HPDE6-E6E7 (cell line): ENCODE results near the gene TOP2B.

ENCODE experiments used
- DNase-seq: peaks from one replicate; pipeline ENCODE4 v3.0.0; 2011; ENCODE audit warnings: missing footprints; ENCODE audit errors: extremely low spot score

The TOP2B gene, protein sequence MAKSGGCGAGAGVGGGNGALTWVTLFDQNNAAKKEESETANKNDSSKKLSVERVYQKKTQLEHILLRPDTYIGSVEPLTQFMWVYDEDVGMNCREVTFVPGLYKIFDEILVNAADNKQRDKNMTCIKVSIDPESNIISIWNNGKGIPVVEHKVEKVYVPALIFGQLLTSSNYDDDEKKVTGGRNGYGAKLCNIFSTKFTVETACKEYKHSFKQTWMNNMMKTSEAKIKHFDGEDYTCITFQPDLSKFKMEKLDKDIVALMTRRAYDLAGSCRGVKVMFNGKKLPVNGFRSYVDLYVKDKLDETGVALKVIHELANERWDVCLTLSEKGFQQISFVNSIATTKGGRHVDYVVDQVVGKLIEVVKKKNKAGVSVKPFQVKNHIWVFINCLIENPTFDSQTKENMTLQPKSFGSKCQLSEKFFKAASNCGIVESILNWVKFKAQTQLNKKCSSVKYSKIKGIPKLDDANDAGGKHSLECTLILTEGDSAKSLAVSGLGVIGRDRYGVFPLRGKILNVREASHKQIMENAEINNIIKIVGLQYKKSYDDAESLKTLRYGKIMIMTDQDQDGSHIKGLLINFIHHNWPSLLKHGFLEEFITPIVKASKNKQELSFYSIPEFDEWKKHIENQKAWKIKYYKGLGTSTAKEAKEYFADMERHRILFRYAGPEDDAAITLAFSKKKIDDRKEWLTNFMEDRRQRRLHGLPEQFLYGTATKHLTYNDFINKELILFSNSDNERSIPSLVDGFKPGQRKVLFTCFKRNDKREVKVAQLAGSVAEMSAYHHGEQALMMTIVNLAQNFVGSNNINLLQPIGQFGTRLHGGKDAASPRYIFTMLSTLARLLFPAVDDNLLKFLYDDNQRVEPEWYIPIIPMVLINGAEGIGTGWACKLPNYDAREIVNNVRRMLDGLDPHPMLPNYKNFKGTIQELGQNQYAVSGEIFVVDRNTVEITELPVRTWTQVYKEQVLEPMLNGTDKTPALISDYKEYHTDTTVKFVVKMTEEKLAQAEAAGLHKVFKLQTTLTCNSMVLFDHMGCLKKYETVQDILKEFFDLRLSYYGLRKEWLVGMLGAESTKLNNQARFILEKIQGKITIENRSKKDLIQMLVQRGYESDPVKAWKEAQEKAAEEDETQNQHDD (N-terminal part only)

DNA sequence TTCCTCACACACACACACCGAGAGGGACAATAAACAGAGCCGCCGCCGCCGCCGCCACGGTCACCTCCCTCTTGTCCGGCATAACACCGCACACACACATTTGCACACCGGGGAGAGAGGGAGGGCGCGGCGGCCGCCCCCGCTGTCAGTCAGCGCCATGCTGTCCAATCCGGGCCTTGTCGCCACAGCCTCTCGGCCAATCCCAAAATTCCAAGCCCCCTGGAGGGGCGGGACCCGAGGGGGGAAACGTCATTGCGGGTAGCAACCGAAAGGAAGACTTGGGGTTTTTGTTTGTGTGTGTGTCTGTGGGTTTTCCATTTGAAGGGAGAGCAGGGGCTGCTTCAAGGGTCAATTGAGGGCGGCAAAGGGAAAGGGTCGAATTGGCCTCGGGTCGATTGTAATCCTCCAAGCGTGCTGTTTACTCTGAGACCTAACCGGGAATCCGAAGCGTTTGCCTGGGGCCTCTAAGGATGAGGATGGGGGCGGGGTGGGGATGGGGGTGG is at the start of gene TOP2B:
TOP2B (minus strand) TSS at position 96 of the 503 bp plus-strand sequence. CDS start 610 bp downstream, outside the sequence.
- peak; percentile 82 for DNase-seq

DNA sequence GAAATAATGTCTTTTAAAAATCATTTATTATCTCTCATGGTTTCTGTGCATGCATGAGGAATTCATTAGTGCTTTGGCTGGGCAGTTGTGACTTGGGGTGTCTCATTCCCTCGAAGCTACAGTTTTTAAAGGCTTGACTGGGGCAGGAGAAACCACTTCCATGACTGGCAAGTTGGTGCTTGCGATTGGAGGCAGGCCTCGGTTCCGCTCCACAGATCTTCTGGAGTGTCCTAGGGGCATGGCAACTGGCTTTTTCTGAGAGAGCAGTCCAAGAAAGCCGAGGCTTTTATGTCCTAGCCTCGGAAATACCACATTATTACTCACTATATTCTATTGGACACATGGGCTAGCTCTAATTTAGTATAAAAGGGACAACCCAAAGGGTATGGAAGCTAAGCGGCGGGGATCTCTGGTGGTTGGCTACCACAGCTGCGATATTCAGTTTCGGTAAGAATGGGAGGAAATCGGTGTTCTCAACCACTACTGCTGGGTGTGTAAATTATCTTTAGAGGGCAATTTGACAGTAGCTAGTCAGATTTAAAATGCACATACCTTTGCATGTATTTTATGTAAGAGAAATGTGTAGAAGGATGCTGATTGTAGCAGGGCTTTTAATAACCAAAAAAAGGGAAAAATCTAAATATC is 48.8 kb upstream of the TOP2B start:
- peak; percentile 7 for DNase-seq

DNA sequence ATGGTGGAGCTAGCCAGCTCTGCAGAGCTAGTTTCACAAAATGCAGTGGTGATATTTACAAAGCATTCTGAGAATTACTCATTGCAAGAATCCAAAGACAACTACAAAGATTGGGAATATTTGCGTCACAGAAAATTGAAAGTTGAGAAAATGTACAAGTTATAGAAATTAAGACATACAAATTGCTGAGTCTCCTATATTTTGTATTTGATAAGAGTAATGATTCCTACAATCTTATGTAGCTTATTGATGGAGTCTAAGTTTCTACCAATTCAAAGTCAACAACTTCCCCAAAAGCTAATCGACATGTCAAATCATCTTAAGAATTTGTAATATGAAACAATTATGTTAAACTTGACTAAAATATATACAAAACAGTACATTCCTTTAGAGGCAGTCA is 46.4 kb upstream of the TOP2B start:
- no peak for DNase-seq

- no peak for DNase-seq
Observed at GRCh38 chr3:25708036-25708435, 43.3 kb upstream of the TOP2B start.

- no peak for DNase-seq
Observed at GRCh38 chr3:25707268-25707926, 42.7 kb upstream of the TOP2B start.

GRCh38 chr3:25706213-25706612 is 41.5 kb upstream of the TOP2B start:
- DNase-seq, result no peak

DNA sequence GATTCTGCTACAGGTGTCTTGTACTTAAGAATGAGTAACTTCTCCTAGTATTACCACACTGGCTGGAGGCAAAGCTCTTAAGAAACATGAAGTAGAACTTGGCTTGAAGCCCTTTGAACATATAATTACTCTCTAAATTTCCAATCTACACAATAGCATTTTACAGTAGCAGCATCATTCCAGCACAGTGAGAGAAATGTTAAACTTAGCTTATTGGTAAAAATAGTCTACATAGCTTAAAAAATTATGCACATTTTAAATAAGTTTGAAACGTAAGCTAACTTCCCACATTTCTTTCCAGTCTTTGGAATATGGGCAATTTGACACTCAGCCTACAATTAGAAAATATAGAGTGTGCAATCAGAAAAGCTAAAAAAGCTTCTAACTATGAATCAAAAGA is 32.8 kb upstream of the TOP2B start:
- no peak for DNase-seq

- DNase-seq, result no peak
Observed at GRCh38 chr3:25695731-25696420, 31.2 kb upstream of the TOP2B start.

GRCh38 chr3:25693238-25693637 is 28.5 kb upstream of the TOP2B start:
- DNase-seq, result no peak

DNA sequence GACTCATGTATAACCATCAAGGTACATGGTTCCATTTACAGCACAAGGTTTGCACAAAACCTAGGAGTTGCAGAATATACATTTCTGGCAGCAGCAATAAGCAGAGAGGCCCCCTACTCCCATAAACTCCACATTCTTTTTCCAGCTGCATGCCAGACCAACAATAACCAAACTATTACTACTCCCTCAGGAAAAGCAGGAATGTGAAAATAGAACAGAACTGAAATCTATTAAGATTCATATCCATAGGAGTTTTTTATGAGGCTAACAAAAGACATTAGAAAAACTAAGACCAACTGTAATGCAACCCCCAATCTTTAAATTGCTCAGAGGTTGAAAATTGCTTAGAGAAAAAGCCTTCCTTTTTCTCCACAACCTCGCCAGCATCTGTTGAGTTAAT is 27.6 kb upstream of the TOP2B start:
- DNase-seq, result no peak

- no peak for DNase-seq
Observed at GRCh38 chr3:25690768-25691533, 26.2 kb upstream of the TOP2B start.

GRCh38 chr3:25689226-25689625 is 24.5 kb upstream of the TOP2B start:
- no peak for DNase-seq

GRCh38 chr3:25687742-25688141 is 23.0 kb upstream of the TOP2B start:
- no peak for DNase-seq

DNA sequence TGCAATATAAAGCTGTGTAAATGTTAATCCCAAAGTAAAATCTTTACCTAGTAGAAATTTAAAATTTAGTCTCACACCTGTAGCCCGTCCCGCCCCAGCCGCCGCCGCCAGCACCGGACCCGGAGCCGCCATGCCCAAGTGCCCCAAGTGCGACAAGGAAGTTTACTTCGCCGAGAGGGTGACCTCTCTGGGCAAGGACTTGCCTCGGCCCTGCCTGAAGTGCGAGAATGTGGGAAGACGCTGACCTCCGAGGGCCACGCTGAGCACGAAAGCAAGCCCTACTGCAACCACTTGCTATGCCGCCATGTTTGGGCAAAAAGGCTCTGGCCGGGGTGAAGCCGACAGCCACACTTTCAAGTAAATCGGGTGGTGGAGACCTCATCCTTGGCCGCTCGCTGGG is 22.1 kb upstream of the TOP2B start:
- DNase-seq, result no peak

- no peak for DNase-seq
Observed at GRCh38 chr3:25683882-25684281, 19.2 kb upstream of the TOP2B start.

DNA sequence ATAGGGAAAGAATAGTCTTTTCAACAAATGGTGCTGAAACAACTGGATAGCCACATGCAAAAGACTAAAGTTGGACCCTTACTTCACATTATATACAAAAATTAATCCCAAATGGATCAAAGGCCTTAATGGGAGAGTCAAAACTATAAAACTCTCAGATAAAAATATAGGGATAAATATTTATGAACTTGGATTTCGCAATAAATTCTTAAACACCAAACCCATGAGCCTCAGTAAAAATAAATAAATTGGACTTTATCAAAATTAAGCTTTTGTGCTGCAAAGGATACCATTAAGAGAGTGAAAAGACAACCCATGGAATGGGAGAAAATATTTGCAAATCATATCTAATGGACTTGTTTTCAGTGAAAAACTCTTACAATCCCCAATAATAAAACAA is 18.7 kb upstream of the TOP2B start:
- DNase-seq, result no peak

DNA sequence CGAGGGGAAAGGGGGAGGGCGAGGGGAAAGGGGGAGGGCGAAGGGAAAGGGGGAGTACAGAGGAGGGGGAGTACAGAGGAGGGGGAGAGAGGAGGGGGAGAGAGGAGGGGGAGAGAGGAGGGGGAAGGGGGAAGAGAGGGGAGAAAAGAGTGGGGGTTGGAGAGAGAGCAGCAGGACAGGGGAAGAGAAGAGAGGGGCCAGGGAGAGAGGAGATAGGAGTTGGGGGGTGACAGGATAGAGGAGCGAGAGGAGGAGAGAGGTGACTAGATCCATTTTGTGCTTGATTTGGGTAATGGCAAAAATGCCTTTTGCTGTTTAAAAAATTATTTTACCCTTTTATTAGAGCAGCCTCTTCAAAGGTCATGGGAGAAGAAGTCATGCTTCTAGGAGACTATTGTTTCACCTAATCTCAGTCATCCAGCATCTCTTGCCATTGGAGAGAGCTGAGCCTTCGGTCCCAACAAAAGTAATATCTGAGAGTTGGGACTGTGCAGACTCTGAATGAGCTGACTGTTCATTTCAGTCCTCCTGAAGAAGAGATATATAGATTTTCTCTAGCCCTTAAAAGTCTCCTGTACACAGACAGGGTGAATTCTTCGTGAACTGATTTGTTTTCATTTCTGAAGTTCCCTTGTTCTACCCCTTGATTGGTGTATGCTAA is 15.1 kb upstream of the TOP2B start:
- no peak for DNase-seq

DNA sequence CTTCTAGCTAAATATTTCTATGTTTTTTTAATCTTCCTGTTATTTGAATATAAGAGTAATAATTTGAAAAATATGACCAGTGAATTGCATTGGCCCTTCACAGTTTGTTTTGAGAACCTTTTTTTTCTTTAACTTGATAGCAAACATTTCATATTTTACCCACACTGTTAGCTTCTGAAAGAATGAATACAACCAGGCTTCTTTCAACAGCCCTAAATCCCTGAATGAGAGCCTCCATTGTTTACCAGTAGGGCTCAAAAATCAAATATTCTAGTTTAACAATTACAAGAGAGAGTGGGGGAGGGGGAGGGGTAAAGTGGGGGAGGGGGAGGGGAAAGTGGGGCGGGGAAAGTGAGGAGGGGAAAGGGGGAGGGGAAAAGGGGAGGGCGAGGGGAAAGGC is 14.5 kb upstream of the TOP2B start:
- DNase-seq, result no peak

- DNase-seq, result no peak
Observed at GRCh38 chr3:25678581-25678980, 13.9 kb upstream of the TOP2B start.
